HepG2 (cell line): ENCODE results near the gene DARS2. TPM values are rescaled to one million over a fixed set of nuclear protein-coding genes. Genes with fewer than 3 reads are reported as not detected.

Experiments
- CC2D1A ChIP-seq: sonication (generic); formaldehyde crosslinking; IDR thresholded peaks from 2 replicates; pipeline ENCODE4 v1.8.1; 2023; ENCODE audit warnings: mild to moderate bottlenecking, missing genetic modification reagents
- GABPA ChIP-seq, 2 experiments: IDR thresholded peaks; 2 replicates each; pipeline ENCODE4 v1.6.1; 2011 to 2016; ENCODE audit warnings: low read depth in 2 of 2, low read length in 1 of 2, missing biosample characterization in 1 of 2, missing genetic modification characterization in 1 of 2
- MTERF4 ChIP-seq: sonication (generic); formaldehyde crosslinking; IDR thresholded peaks from 2 replicates; pipeline ENCODE4 v1.8.0; 2023; ENCODE audit warnings: mild to moderate bottlenecking, missing genetic modification reagents
- MXD1 ChIP-seq: sonication (generic); formaldehyde crosslinking; IDR thresholded peaks from 2 replicates; pipeline ENCODE4 v1.4.0; 2020; ENCODE audit warnings: mild to moderate bottlenecking, missing genetic modification reagents
- PRMT3 ChIP-seq: sonication (generic); formaldehyde crosslinking; IDR thresholded peaks from 2 replicates; pipeline ENCODE4 v1.8.1; 2022; ENCODE audit warnings: low read depth, mild to moderate bottlenecking, moderate library complexity, missing genetic modification reagents, borderline replicate concordance
- SALL1 ChIP-seq: sonication (generic); formaldehyde crosslinking; IDR thresholded peaks from 2 replicates; pipeline ENCODE4 v1.8.0; 2022; ENCODE audit warnings: mild to moderate bottlenecking, missing genetic modification reagents
- SIX1 ChIP-seq: sonication (generic); formaldehyde crosslinking; IDR thresholded peaks from 2 replicates; pipeline ENCODE4 v1.4.0; 2020; ENCODE audit warnings: missing genetic modification reagents, borderline replicate concordance
- SOX6 ChIP-seq, 2 experiments: fragments of 450-650 bp in 1 of 2; sonication (generic) in 1 of 2; formaldehyde crosslinking in 1 of 2; IDR thresholded peaks; 2 replicates each; pipeline versions ENCODE4 v1.4.0 to v1.6.1; 2017 to 2020; ENCODE audit warnings: antibody characterized with exemption in 1 of 2, mild to moderate bottlenecking in 1 of 2, missing genetic modification reagents in 1 of 2
- SRY ChIP-seq: sonication (generic); formaldehyde crosslinking; IDR thresholded peaks from 2 replicates; pipeline ENCODE4 v1.8.0; 2022; ENCODE audit warnings: mild to moderate bottlenecking, missing genetic modification reagents
- TERF1 ChIP-seq: sonication (generic); formaldehyde crosslinking; IDR thresholded peaks from 2 replicates; pipeline ENCODE4 v1.8.0; 2022; ENCODE audit warnings: mild to moderate bottlenecking, missing genetic modification reagents, moderate library complexity
- ZFAT ChIP-seq: sonication (generic); formaldehyde crosslinking; conservative IDR thresholded peaks from 2 replicates; pipeline ENCODE4 v1.8.1; 2023; ENCODE audit warnings: missing genetic modification reagents, inconsistent platforms
- ZFX ChIP-seq: sonication (generic); formaldehyde crosslinking; IDR thresholded peaks from 2 replicates; pipeline ENCODE4 v1.4.0; 2020; ENCODE audit warnings: mild to moderate bottlenecking, low read depth, missing genetic modification reagents, moderate library complexity
- ZNF335 ChIP-seq: sonication (generic); formaldehyde crosslinking; IDR thresholded peaks from 2 replicates; pipeline ENCODE4 v1.4.0; 2020; ENCODE audit warnings: missing genetic modification reagents
- ZNF34 ChIP-seq: sonication (generic); formaldehyde crosslinking; IDR thresholded peaks from 2 replicates; pipeline ENCODE4 v1.4.0; 2020; ENCODE audit warnings: mild to moderate bottlenecking, missing genetic modification reagents, borderline replicate concordance
- ZNF350 ChIP-seq: sonication (generic); formaldehyde crosslinking; IDR thresholded peaks from 2 replicates; pipeline ENCODE4 v1.4.0; 2020; ENCODE audit warnings: mild to moderate bottlenecking, low read depth, missing genetic modification reagents, borderline replicate concordance
- ZNF512B ChIP-seq: sonication (generic); formaldehyde crosslinking; IDR thresholded peaks from 2 replicates; pipeline ENCODE4 v1.5.1; 2020; ENCODE audit warnings: missing genetic modification reagents, mild to moderate bottlenecking, borderline replicate concordance
- polyA plus RNA-seq, 8 experiments: library from polyadenylated mRNA; depleted of rRNA in 3 of 8; stranded (reverse) in 7 of 8; unstranded in 1 of 8; fragments of >200 nt; fragmentation: Illumina TruSeq in 4 of 8; extraction: Trizol in 4 of 8; gene quantifications; 2 replicates each; pipeline versions ENCODE4 v1.2.1 to v1.2.3, GENCODE V29; 2011 to 2016; ENCODE audit warnings: low read depth in 4 of 8, missing spikeins in 1 of 8, mixed read lengths in 1 of 8; ENCODE audit not compliant: insufficient read depth in 1 of 8
- total RNA-seq, 5 experiments: library from RNA; depleted of rRNA; stranded (reverse); fragments of >200 nt; fragmentation: Illumina TruSeq; extraction: Trizol; gene quantifications; 2 replicates each; pipeline ENCODE4 v1.2.3, GENCODE V29; 2016; ENCODE audit warnings: low read depth in 1 of 5
- TF ChIP-seq, protein P1 (sequence below): sonication (generic); formaldehyde crosslinking; IDR thresholded peaks from 2 replicates; pipeline ENCODE4 v1.4.0; 2020; ENCODE audit warnings: missing genetic modification reagents, borderline replicate concordance
- TF ChIP-seq, protein P2 (sequence below): sonication (generic); formaldehyde crosslinking; IDR thresholded peaks from 2 replicates; pipeline ENCODE4 v1.5.1; 2020; ENCODE audit warnings: mild to moderate bottlenecking, moderate library complexity, missing genetic modification reagents

Gene DARS2
- total and polyA plus RNA-seq, 2 of the 13 experiments (the other 11 are each of a cell fraction or from before 2014, with no cell fraction given): 17.6 to 27.7 TPM

GRCh38 chr1:173824315-173825081 lies at the start of gene DARS2, which contains the start of gene CENPL (continued):
- TF ChIP-seq ZNF512B (CRISPR knock-in tag) (no peak), MTERF4 (0 out of 2 replicates have a peak, but pooled peaks have one; percentile 32), ZFX (CRISPR knock-in tag) (peak; percentile 95), MXD1 (CRISPR knock-in tag) (no peak), ZFAT (CRISPR knock-in tag) (0 out of 2 replicates have a peak, but pooled peaks have one; percentile 28), ZNF350 (CRISPR knock-in tag) (peak; percentile 86), SOX6 (IDR thresholded peaks at IDR 0.05) (no peak), SOX6 (CRISPR knock-in tag; IDR thresholded peaks at IDR 0.05) (peak; percentile 56), SIX1 (CRISPR knock-in tag) (no peak), SALL1 (CRISPR knock-in tag) (peak; percentile 52), PRMT3 (CRISPR knock-in tag) (peak; percentile 89; the same call in 1 of the 2 replicates), ZNF34 (CRISPR knock-in tag) (no peak), TERF1 (CRISPR knock-in tag) (no peak), ZNF335 (CRISPR knock-in tag) (peak; percentile 89; the same call in 1 of the 2 replicates), GABPA (IDR thresholded peaks at IDR 0.05; ENCODE audit: low read depth, low read length) (peak; percentile 59), GABPA (CRISPR knock-in tag; IDR thresholded peaks at IDR 0.05; ENCODE audit: low read depth) (peak; percentile 94), SRY (CRISPR knock-in tag) (no peak), CC2D1A (CRISPR knock-in tag) (0 out of 2 replicates have a peak, but pooled peaks have one; percentile 75)
- TF ChIP-seq, protein P1, sequence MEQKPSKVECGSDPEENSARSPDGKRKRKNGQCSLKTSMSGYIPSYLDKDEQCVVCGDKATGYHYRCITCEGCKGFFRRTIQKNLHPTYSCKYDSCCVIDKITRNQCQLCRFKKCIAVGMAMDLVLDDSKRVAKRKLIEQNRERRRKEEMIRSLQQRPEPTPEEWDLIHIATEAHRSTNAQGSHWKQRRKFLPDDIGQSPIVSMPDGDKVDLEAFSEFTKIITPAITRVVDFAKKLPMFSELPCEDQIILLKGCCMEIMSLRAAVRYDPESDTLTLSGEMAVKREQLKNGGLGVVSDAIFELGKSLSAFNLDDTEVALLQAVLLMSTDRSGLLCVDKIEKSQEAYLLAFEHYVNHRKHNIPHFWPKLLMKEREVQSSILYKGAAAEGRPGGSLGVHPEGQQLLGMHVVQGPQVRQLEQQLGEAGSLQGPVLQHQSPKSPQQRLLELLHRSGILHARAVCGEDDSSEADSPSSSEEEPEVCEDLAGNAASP (CRISPR knock-in tag): 0 out of 2 replicates have a peak, but pooled peaks have one; percentile 16
- TF ChIP-seq, protein P2, sequence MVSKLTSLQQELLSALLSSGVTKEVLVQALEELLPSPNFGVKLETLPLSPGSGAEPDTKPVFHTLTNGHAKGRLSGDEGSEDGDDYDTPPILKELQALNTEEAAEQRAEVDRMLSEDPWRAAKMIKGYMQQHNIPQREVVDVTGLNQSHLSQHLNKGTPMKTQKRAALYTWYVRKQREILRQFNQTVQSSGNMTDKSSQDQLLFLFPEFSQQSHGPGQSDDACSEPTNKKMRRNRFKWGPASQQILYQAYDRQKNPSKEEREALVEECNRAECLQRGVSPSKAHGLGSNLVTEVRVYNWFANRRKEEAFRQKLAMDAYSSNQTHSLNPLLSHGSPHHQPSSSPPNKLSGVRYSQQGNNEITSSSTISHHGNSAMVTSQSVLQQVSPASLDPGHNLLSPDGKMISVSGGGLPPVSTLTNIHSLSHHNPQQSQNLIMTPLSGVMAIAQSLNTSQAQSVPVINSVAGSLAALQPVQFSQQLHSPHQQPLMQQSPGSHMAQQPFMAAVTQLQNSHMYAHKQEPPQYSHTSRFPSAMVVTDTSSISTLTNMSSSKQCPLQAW: peak; percentile 36; the same call in 1 of the 2 replicates
